Measurements from ENCODE around the gene FAM174B. TPM values are rescaled to one million over a fixed set of nuclear protein-coding genes. Genes with fewer than 3 reads are reported as not detected.
A peak's percentile ranks its signal among the peaks of the same experiment; 100 is the strongest.

FAM174B gene
- total RNA-seq, 1 donor from 2014 or later, result 11.0 TPM

DNA sequence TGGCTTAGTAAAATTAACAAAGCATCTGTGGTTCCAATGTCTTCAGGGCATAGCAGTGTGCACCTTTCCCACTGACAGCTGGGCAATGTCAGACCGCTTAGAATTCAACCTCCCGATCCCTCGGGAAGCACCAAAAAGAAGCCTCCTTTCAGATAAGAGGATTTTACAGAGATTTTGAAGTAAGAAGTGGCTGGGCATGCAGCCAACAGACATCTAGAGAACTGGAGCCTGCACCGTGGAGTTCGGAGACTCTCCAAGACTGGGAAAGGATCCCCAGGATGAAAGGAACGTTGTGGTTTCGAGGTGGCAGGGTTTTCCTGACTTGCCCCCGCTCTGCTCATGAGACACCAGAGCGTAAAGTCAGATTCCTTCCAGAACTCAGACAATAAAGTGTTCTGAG is 5.3 kb downstream of the FAM174B start:
- peaks cover 24% of the 10 kb centered on the region for H3K4me1 Mint-ChIP-seq (ENCODE audit: unreplicated experiment)

DNA sequence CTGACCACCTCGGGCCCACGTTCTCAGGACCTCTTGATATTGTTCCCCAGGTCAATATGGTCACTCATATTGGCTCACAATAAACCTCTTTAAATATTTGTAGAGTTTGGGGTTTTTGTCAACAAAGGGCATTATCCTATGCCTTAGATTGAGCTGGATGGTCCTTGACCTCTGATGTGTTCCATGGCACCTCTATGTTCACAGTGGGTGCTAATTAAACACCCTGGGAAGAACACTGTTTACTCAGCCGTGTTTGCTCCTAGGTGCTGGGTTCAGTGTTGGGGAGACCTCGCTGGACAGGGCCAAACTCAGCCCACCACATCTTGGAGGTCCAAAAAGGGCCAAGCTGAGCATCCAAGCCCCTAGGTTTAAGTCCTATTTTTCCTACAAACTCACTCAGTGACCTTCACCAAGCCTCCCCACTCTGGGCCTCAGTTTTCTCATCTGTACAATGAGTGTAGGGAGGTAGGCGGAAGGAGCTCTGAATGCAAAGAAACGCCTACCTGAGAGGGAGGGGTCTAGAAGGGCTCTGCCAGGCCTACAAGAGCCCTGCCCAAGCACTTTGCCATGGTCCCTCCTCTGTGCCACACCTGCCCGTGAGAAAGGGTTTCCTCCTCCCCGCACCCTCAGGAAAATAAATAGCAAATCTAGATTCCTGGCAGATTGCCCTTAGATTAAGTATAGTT is 7.2 kb downstream of the FAM174B start:
- Mint-ChIP-seq H3K36me3 (ENCODE audit: unreplicated experiment) (peaks cover 3% of the 10 kb centered on the region), H3K27ac (ENCODE audit: unreplicated experiment) (no peak overlapping the region), H3K27me3 (ENCODE audit: unreplicated experiment) (peaks cover 18% of the 10 kb centered on the region), H3K4me1 (ENCODE audit: unreplicated experiment) (peaks cover 16% of the 10 kb centered on the region), H3K4me3 (ENCODE audit: unreplicated experiment) (no peak overlapping the region), H3K9me3 (ENCODE audit: unreplicated experiment) (peaks cover 3% of the 10 kb centered on the region)
- DNase-seq (ENCODE audit: extremely low spot score, unreplicated experiment), result peak; percentile 23
- TF ChIP-seq CTCF (IDR thresholded peaks at IDR 0.05), result no peak

More for the DNA sequence above, 5.3 kb downstream of the FAM174B start:
- H3K27ac Mint-ChIP-seq (ENCODE audit: unreplicated experiment), result no peak overlapping the region
- peak; percentile 17 for DNase-seq (ENCODE audit: extremely low spot score, unreplicated experiment)
- H3K4me3 Mint-ChIP-seq (ENCODE audit: unreplicated experiment), result no peak overlapping the region
- peaks cover 5% of the 10 kb centered on the region for H3K36me3 Mint-ChIP-seq (ENCODE audit: unreplicated experiment)
- TF ChIP-seq CTCF (IDR thresholded peaks at IDR 0.05), result no peak
- peaks cover 32% of the 10 kb centered on the region for H3K27me3 Mint-ChIP-seq (ENCODE audit: unreplicated experiment)
- peaks cover 3% of the 10 kb centered on the region for H3K9me3 Mint-ChIP-seq (ENCODE audit: unreplicated experiment)

- Mint-ChIP-seq H3K27me3 (ENCODE audit: unreplicated experiment) (peaks cover 15% of the 10 kb centered on the region), H3K27ac (ENCODE audit: unreplicated experiment) (no peak overlapping the region)
Measured at GRCh38 chr15:92647467-92648163, 8.0 kb downstream of the FAM174B start.

DNA sequence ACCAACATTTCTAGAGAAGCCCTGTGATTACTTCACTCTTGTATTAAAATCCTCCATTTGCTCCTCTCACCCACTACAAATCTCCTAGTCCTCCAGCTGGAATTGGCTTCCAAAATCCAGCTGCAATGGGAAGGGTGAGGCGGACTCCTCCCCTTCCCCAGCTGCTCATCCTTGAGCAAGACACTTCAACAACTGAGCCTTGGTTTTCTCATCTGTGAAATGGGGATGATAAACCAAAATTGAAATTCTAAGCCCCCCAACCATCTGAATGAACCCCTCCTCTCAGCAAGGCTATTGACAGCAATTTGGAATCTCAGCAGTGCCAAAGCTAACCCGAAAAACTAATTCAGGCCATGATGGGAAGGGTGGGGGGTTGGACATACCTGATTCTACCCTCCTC is 9.4 kb downstream of the FAM174B start:
- Mint-ChIP-seq H3K9me3 (ENCODE audit: unreplicated experiment) (peaks cover 10% of the 10 kb centered on the region), H3K4me1 (ENCODE audit: unreplicated experiment) (peaks cover 12% of the 10 kb centered on the region), H3K27ac (ENCODE audit: unreplicated experiment) (peak overlapping the region; percentile 64), H3K27me3 (ENCODE audit: unreplicated experiment) (peaks cover 6% of the 10 kb centered on the region), H3K4me3 (ENCODE audit: unreplicated experiment) (no peak overlapping the region), H3K36me3 (ENCODE audit: unreplicated experiment) (peaks cover 1% of the 10 kb centered on the region)
- no peak for TF ChIP-seq CTCF (IDR thresholded peaks at IDR 0.05)
- no peak for DNase-seq (ENCODE audit: extremely low spot score, unreplicated experiment)

More at GRCh38 chr15:92647467-92648163, 8.0 kb downstream of the FAM174B start:
- H3K36me3 Mint-ChIP-seq (ENCODE audit: unreplicated experiment), result peaks cover 1% of the 10 kb centered on the region
- no peak for TF ChIP-seq CTCF (IDR thresholded peaks at IDR 0.05)
- H3K9me3 Mint-ChIP-seq (ENCODE audit: unreplicated experiment), result peaks cover 3% of the 10 kb centered on the region
- no peak overlapping the region for H3K4me3 Mint-ChIP-seq (ENCODE audit: unreplicated experiment)
- no peak for DNase-seq (ENCODE audit: extremely low spot score, unreplicated experiment)
- H3K4me1 Mint-ChIP-seq (ENCODE audit: unreplicated experiment), result peaks cover 14% of the 10 kb centered on the region

GRCh38 chr15:92645731-92646130 is 9.8 kb downstream of the FAM174B start:
- no peak for TF ChIP-seq CTCF (IDR thresholded peaks at IDR 0.05)
- peak overlapping the region; percentile 64 for H3K27ac Mint-ChIP-seq (ENCODE audit: unreplicated experiment)
- H3K4me3 Mint-ChIP-seq (ENCODE audit: unreplicated experiment), result no peak overlapping the region
- H3K4me1 Mint-ChIP-seq (ENCODE audit: unreplicated experiment), result peaks cover 12% of the 10 kb centered on the region
- DNase-seq (ENCODE audit: extremely low spot score, unreplicated experiment), result no peak
- H3K36me3 Mint-ChIP-seq (ENCODE audit: unreplicated experiment), result no peaks in the 10 kb centered on the region
- peaks cover 4% of the 10 kb centered on the region for H3K27me3 Mint-ChIP-seq (ENCODE audit: unreplicated experiment)
- peaks cover 12% of the 10 kb centered on the region for H3K9me3 Mint-ChIP-seq (ENCODE audit: unreplicated experiment)

Measured in osteocyte (in vitro differentiated cells).